Endodermal cell (in vitro differentiated cells): ENCODE measurements around the gene PLA2G4A. TPM values are rescaled to one million over a fixed set of nuclear protein-coding genes. Genes with fewer than 3 reads are reported as not detected.

Source experiments
- DNase-seq: peaks from one replicate; pipeline ENCODE4 v3.0.0-alpha.2; 2017
- H3K27ac ChIP-seq: 2 replicates; pipeline ENCODE4 v1.5.1; 2013; ENCODE audit warnings: mild to moderate bottlenecking, low read depth, low read length, moderate library complexity
- H3K27me3 ChIP-seq: 2 replicates; pipeline ENCODE4 v1.6.1; 2013; ENCODE audit warnings: mild to moderate bottlenecking, low read length, moderate library complexity; ENCODE audit not compliant: insufficient read depth, control insufficient read depth, poor library complexity, severe bottlenecking
- H3K36me3 ChIP-seq: 2 replicates; pipeline ENCODE4 v1.7.0; 2013; ENCODE audit warnings: mild to moderate bottlenecking, low read length, moderate library complexity; ENCODE audit not compliant: control insufficient read depth, insufficient read depth
- H3K4me1 ChIP-seq: one replicate; pipeline ENCODE4 v1.7.0; 2013; ENCODE audit warnings: low read length; ENCODE audit not compliant: control insufficient read depth, insufficient read depth
- H3K4me3 ChIP-seq: 2 replicates; pipeline ENCODE4 v1.5.1; 2013; ENCODE audit warnings: mild to moderate bottlenecking, low read length, moderate library complexity
- H3K9ac ChIP-seq: 2 replicates; pipeline ENCODE4 v1.6.1; 2013; ENCODE audit warnings: mild to moderate bottlenecking, low read length, moderate library complexity; ENCODE audit not compliant: poor library complexity, severe bottlenecking; ENCODE audit errors: extremely low read depth
- H3K9me3 ChIP-seq: 2 replicates; pipeline ENCODE4 v1.6.1; 2013; ENCODE audit warnings: mild to moderate bottlenecking, low read length, moderate library complexity; ENCODE audit not compliant: control insufficient read depth
- H3K27ac Mint-ChIP-seq: 2 replicates; pipeline ENCODE4 v1.8.0; 2020; ENCODE audit warnings: mixed read lengths
- H3K27me3 Mint-ChIP-seq: 2 replicates; pipeline ENCODE4 v1.8.0; 2021; ENCODE audit warnings: mild to moderate bottlenecking, mixed read lengths; ENCODE audit not compliant: insufficient read depth
- H3K36me3 Mint-ChIP-seq: 2 replicates; pipeline ENCODE4 v1.8.0; 2020; ENCODE audit warnings: low read depth, mixed read lengths
- H3K4me1 Mint-ChIP-seq: 2 replicates; pipeline ENCODE4 v1.8.0; 2020; ENCODE audit warnings: mixed read lengths
- H3K4me3 Mint-ChIP-seq: 2 replicates; pipeline ENCODE4 v1.8.0; 2020; ENCODE audit warnings: mild to moderate bottlenecking, moderate library complexity, mixed read lengths
- H3K9me3 Mint-ChIP-seq: 2 replicates; pipeline ENCODE4 v1.8.0; 2020; ENCODE audit warnings: mild to moderate bottlenecking, mixed read lengths
- WGBS, 2 experiments: methylation state at CpG; one replicate each; pipeline versions ENCODE4 v1.1.5 to v1.1.7; 2013; ENCODE audit warnings: missing lambda C conversion rate in 2 of 2, mixed read lengths in 1 of 2; ENCODE audit not compliant: insufficient coverage in 1 of 2, insufficient read length in 1 of 2; 5-methylcytosine and 5-hydroxymethylcytosine counted together
- total RNA-seq, 2 donors: library from RNA; stranded (reverse); fragmentation: NEBNext Ultra II Directional in 1 of 2; extraction: Animal tissue kit (Norgen Biotek cat#: 25700) in 1 of 2; gene quantifications; 2 replicates in 1 of 2; 3 replicates in 1 of 2; pipeline ENCODE4 v1.2.1, GENCODE V29; 2021
- TF ChIP-seq, protein P1 (sequence below): fragments of 200-600 bp; sonication (generic); conservative IDR thresholded peaks from 2 replicates; pipeline ENCODE4 v1.5.0; 2021; ENCODE audit warnings: antibody characterized with exemption, mild to moderate bottlenecking

Gene PLA2G4A
- total RNA-seq, 2 donors from 2014 or later: 0.35 to 1.2 TPM

DNA sequence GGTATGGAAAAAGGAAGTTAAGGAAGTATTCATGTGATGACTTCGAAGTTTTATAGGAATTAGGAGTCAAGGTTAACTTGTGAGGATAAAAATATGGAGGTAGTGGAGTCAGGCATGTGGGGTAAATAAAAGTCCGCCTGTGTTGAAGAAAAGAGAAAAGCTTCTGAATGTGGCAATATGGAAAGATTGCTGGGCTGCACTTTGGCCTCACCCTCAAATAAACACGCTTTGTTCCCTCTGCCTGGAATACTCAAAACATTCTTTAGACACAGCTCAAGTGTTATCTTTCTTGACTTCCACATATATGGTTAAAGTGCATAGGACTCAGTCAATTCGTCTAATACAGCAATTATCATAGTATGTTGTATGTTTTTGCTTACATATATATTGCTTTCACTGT lies 137.7 kb downstream of the PLA2G4A start:
- no peak overlapping the region for H3K27ac ChIP-seq
- Mint-ChIP-seq H3K27me3 (no peaks in the 10 kb centered on the region), H3K4me1 (peaks cover 3% of the 10 kb centered on the region), H3K27ac (no peak overlapping the region), H3K36me3 (no peaks in the 10 kb centered on the region), H3K9me3 (no peaks in the 10 kb centered on the region), H3K4me3 (no peak overlapping the region)
- no peak overlapping the region for H3K9ac ChIP-seq
- no peaks in the 10 kb centered on the region for H3K36me3 ChIP-seq
- no peak for DNase-seq
- no peak overlapping the region for H3K4me3 ChIP-seq
- TF ChIP-seq, protein P1, sequence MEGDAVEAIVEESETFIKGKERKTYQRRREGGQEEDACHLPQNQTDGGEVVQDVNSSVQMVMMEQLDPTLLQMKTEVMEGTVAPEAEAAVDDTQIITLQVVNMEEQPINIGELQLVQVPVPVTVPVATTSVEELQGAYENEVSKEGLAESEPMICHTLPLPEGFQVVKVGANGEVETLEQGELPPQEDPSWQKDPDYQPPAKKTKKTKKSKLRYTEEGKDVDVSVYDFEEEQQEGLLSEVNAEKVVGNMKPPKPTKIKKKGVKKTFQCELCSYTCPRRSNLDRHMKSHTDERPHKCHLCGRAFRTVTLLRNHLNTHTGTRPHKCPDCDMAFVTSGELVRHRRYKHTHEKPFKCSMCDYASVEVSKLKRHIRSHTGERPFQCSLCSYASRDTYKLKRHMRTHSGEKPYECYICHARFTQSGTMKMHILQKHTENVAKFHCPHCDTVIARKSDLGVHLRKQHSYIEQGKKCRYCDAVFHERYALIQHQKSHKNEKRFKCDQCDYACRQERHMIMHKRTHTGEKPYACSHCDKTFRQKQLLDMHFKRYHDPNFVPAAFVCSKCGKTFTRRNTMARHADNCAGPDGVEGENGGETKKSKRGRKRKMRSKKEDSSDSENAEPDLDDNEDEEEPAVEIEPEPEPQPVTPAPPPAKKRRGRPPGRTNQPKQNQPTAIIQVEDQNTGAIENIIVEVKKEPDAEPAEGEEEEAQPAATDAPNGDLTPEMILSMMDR: no peak
- no peaks in the 10 kb centered on the region for H3K9me3 ChIP-seq
- 90 to 100% methylated on average over 1 to 3 of the region's 4 CpGs for WGBS, 2 experiments
- peaks cover 9% of the 10 kb centered on the region for H3K4me1 ChIP-seq
- H3K27me3 ChIP-seq: no peaks in the 10 kb centered on the region

DNA sequence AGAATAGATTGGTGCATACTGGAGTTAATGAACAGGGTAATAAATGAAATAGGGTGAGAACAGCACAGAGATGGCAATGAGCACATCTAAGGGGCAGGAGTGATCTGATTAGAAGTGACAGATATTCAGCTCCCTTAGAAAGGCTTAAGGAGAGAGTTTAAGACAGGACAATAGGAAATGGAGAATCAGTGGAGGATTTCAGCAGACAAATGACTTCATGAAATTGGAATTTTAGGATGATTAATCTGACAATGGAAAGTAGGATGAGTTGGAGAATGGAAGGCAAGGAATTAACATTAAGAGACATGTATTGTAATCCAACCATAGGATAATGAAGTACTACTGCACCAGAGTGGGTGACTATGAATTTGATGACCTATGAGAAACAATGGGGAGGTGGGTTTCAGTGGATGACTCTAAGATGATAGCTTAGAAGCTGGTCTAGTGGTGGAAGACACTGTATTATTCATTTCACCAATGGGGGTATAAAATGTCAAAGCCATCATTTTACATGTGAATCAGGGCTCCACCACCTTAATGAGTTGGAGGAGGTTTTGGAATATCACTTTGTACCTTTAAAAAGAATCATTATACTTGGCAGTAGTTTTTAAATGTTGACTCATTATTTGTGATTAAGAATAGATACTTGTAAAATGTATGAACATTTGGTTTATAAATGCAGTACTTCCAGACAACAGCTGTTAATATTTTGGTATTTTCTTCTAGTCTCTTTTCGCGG lies 139.1 kb downstream of the PLA2G4A start:
- no peak for DNase-seq
- H3K27me3 Mint-ChIP-seq: no peaks in the 10 kb centered on the region
- no peak overlapping the region for H3K9ac ChIP-seq
- WGBS, 2 experiments: no CpG with 5 or more reads among the region's 2 CpGs
- no peak overlapping the region for H3K4me3 Mint-ChIP-seq
- no peak overlapping the region for H3K27ac ChIP-seq
- no peaks in the 10 kb centered on the region for H3K36me3 ChIP-seq
- H3K36me3 Mint-ChIP-seq: no peaks in the 10 kb centered on the region
- peaks cover 9% of the 10 kb centered on the region for H3K4me1 ChIP-seq
- H3K9me3 ChIP-seq: no peaks in the 10 kb centered on the region
- H3K27me3 ChIP-seq: no peaks in the 10 kb centered on the region
- no peaks in the 10 kb centered on the region for H3K9me3 Mint-ChIP-seq
- no peak overlapping the region for H3K27ac Mint-ChIP-seq
- H3K4me3 ChIP-seq: no peak overlapping the region
- H3K4me1 Mint-ChIP-seq: no peaks in the 10 kb centered on the region
- TF ChIP-seq, protein P1: no peak

DNA sequence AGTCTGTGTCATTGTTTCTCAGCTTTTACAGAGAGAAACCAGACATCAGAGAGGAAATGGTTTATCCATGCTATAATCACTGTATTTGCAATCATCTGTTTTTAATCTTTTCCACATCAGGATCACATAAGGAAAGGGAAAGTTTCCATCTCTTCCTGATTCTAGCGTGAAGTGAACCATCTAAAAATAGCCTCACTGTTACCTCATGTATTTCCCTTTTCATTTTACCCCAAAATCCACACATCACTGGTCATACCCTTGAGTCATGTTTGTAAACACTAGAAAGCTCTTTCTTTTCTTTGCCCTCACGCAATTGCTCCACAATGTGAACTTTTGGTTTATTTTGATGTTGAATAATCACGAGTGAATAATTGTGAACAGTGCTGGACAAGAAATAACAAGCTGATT lies 146.0 kb downstream of the PLA2G4A start:
- Mint-ChIP-seq H3K27ac (no peak overlapping the region), H3K4me1 (no peaks in the 10 kb centered on the region)

More for the DNA sequence above, 146.0 kb downstream of the PLA2G4A start:
- H3K27me3 ChIP-seq: no peaks in the 10 kb centered on the region
- DNase-seq: no peak
- Mint-ChIP-seq H3K9me3 (no peaks in the 10 kb centered on the region), H3K4me3 (no peak overlapping the region), H3K27me3 (no peaks in the 10 kb centered on the region), H3K36me3 (no peaks in the 10 kb centered on the region)
- H3K36me3 ChIP-seq: no peaks in the 10 kb centered on the region
- 93% methylated on average over 3 of the region's 3 CpGs for WGBS, 2 experiments
- H3K9me3 ChIP-seq: no peaks in the 10 kb centered on the region
- no peak overlapping the region for H3K4me3 ChIP-seq
- no peak overlapping the region for H3K9ac ChIP-seq
- TF ChIP-seq, protein P1: no peak
- no peaks in the 10 kb centered on the region for H3K4me1 ChIP-seq
- H3K27ac ChIP-seq: no peak overlapping the region
